Lung (tissue), 12 donors: ENCODE measurements around the gene HIVEP1. TPM values are rescaled to one million over a fixed set of nuclear protein-coding genes. Genes with fewer than 3 reads are reported as not detected.

Experiments
- ATAC-seq: fragments of 200-7000 bp; cut with Tn5 transposase; one replicate; pipeline ENCODE4 v1.9.1; 2020; ENCODE audit warnings: moderate number of reproducible peaks; ENCODE audit not compliant: insufficient read depth, low FRiP score
- DNase-seq, 3 donors: peaks; one replicate each; pipeline ENCODE4 v3.0.0-alpha.2; 2013 to 2017
- H3K27ac ChIP-seq, 2 donors: one replicate each; pipeline ENCODE4 v1.5.1; 2013; ENCODE audit warnings: mild to moderate bottlenecking in 2 of 2, moderate library complexity in 2 of 2, control low read depth in 1 of 2, inconsistent platforms in 1 of 2, low read depth in 1 of 2, low read length in 1 of 2
- H3K27me3 ChIP-seq, 3 donors: one replicate each; pipeline ENCODE4 v1.5.1; 2013; ENCODE audit warnings: low read length in 2 of 3; ENCODE audit not compliant: control insufficient read depth in 3 of 3, insufficient read depth in 3 of 3
- H3K36me3 ChIP-seq, 4 donors: one replicate each; pipeline ENCODE4 v1.5.1; 2013; ENCODE audit warnings: low read length in 4 of 4, mild to moderate bottlenecking in 1 of 4, moderate library complexity in 1 of 4; ENCODE audit not compliant: control insufficient read depth in 4 of 4, insufficient read depth in 4 of 4
- H3K4me1 ChIP-seq, 5 donors: one replicate each; pipeline ENCODE4 v1.5.1; 2013; ENCODE audit warnings: low read length in 5 of 5, mild to moderate bottlenecking in 2 of 5, moderate library complexity in 1 of 5; ENCODE audit not compliant: control insufficient read depth in 5 of 5, insufficient read depth in 5 of 5
- H3K4me3 ChIP-seq: one replicate; pipeline ENCODE4 v1.5.1; 2013; ENCODE audit warnings: mild to moderate bottlenecking, control low read depth, moderate library complexity
- H3K9ac ChIP-seq, 2 donors: one replicate each; pipeline ENCODE4 v1.5.1; 2013; ENCODE audit warnings: low read length in 2 of 2, control low read depth in 1 of 2; ENCODE audit not compliant: insufficient read depth in 1 of 2
- H3K9me3 ChIP-seq, 4 donors: one replicate each; pipeline ENCODE4 v1.5.1; 2013; ENCODE audit warnings: low read length in 3 of 4, mild to moderate bottlenecking in 1 of 4, moderate library complexity in 1 of 4; ENCODE audit not compliant: control insufficient read depth in 4 of 4, insufficient read depth in 3 of 4
- CTCF ChIP-seq: IDR thresholded peaks from 2 replicates; pipeline ENCODE4 v1.5.1; 2012; ENCODE audit warnings: mild to moderate bottlenecking; ENCODE audit errors: control extremely low read depth, extremely low read depth
- WGBS, 2 donors: extraction: QIAGEN DNeasy Blood & Tissue Kit; methylation state at CpG; one replicate each; pipeline ENCODE4 v1.1.7; 2013; 5-methylcytosine and 5-hydroxymethylcytosine counted together
- polyA plus RNA-seq, 2 donors: library from polyadenylated mRNA; stranded (reverse); fragments of 200-250 nt; gene quantifications; one replicate each; pipeline ENCODE4 v1.2.1, GENCODE V29; 2013
- total RNA-seq, 2 donors: library from RNA; depleted of rRNA in 1 of 2; stranded (reverse); fragments of >200 nt in 1 of 2; gene quantifications; one replicate each; pipeline ENCODE4 v1.2.1, GENCODE V29; 2014 to 2021
- donor health status: control.
- donor health status: control.
- donor health status: Bipolar disorder and iron deficiency.
- donor health status: healthy.
- donor health status: DM: yes; HTN: yes; CAD: no.

HIVEP1 gene
- total and polyA plus RNA-seq, 4 donors = 3.1 to 49.6 (median 20.5) TPM

- Histone ChIP-seq H3K4me1 (peaks cover 2 to 7% (median 4%) of the 10 kb centered on the region in 5 donors), H3K27me3 (no peaks in the 10 kb centered on the region), H3K4me3 (no peak overlapping the region), H3K27ac (no peak overlapping the region), H3K9me3 (no peaks in the 10 kb centered on the region), H3K9ac (no peak overlapping the region), H3K36me3 (no peaks in the 10 kb centered on the region)
- DNase-seq (no peak), ATAC-seq (no peak)
- no peak for TF ChIP-seq CTCF
- WGBS, 2 donors = 49 to 51% methylated on average over 2 of the region's 2 CpGs
These were observed 59.0 kb downstream of the HIVEP1 start for GRCh38 chr6:12071064-12071615.

DNA sequence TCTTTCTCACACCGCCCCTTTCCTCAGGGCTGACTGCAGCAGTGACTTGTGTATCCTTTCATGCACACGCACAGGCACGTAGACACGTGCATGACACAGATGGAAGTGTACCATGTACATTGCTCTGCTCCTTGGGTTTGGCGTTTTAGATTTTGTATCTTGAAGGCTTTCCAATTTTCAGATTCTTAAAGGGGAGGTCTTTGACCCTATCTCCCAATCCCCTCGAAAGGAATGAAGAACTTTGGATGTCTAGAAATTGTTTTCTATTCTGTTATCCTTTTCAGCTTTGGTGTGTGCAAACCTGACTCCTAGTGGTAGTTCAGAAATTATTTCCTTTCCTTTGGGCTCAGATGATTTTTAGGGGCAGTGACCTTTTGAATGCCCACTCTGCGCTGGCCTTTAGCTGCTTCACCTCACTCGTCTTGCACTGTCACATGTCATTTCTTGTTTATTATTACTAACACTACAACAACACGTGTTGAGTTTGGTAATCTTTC is 63.0 kb downstream of the HIVEP1 start:
- WGBS, 2 donors = 66 to 73% methylated on average over 9 of the region's 9 CpGs
- peak in 2 of 3 donors; percentile 42 to 47 for DNase-seq

GRCh38 chr6:12077021-12077710 is 65.1 kb downstream of the HIVEP1 start:
- Histone ChIP-seq H3K4me1 (peaks cover 0 to 8% (median 2%) of the 10 kb centered on the region in 5 donors), H3K9me3 (no peaks in the 10 kb centered on the region), H3K27me3 (no peaks in the 10 kb centered on the region), H3K4me3 (no peak overlapping the region), H3K9ac (no peak overlapping the region), H3K36me3 (no peaks in the 10 kb centered on the region), H3K27ac (no peak overlapping the region)
- no peak for ATAC-seq
- WGBS, 2 donors = 76 to 77% methylated on average over 9 of the region's 9 CpGs
- DNase-seq = no peak
- TF ChIP-seq CTCF = no peak

More for the DNA sequence above, 63.0 kb downstream of the HIVEP1 start:
- H3K27me3 ChIP-seq = no peaks in the 10 kb centered on the region
- peaks cover 0 to 6% (median 4%) of the 10 kb centered on the region in 5 donors for H3K4me1 ChIP-seq
- no peak overlapping the region for H3K4me3 ChIP-seq
- no peak overlapping the region for H3K9ac ChIP-seq
- no peak for ATAC-seq
- no peaks in the 10 kb centered on the region for H3K9me3 ChIP-seq
- peak; percentile 5 for TF ChIP-seq CTCF
- no peaks in the 10 kb centered on the region for H3K36me3 ChIP-seq
- H3K27ac ChIP-seq = no peak overlapping the region
